OCI-LY3 (cell line): ENCODE results near the gene BPTF.
"Not testable (repeated sequence)": the region's sequence is repeated elsewhere in the genome, so short reads cannot be mapped to it uniquely, and the experiment has no call there.

Experiments used
- H2AFZ ChIP-seq: fragments of 200-600, 300-600 bp; shearing (Covaris generic); 2 replicates; pipeline ENCODE4 v1.6.0; 2014; ENCODE audit warnings: antibody characterized with exemption, low read depth, low read length
- H3K27ac ChIP-seq: fragments of 200-600, 300-600 bp; sonication (generic); 2 replicates; pipeline ENCODE4 v1.5.1; 2014; ENCODE audit warnings: mild to moderate bottlenecking, low read length, moderate library complexity, mixed read lengths
- H3K27me3 ChIP-seq: fragments of 200-600, 300-600 bp; sonication (generic); 2 replicates; pipeline ENCODE4 v1.6.1; 2014; ENCODE audit warnings: low read depth, low read length, mixed read lengths
- H3K36me3 ChIP-seq: fragments of 200-600, 300-600 bp; sonication (generic); replicated peaks from 2 replicates; pipeline ENCODE3; 2014; ENCODE audit warnings: low read depth, low read length, mixed read lengths
- H3K4me1 ChIP-seq: fragments of 300-600, 200-600 bp; sonication (generic); 2 replicates; pipeline ENCODE4 v1.6.1; 2014; ENCODE audit warnings: low read length, mixed read lengths
- H3K4me2 ChIP-seq: fragments of 200-600, 300-600 bp; sonication (generic); 2 replicates; pipeline ENCODE4 v1.6.1; 2014; ENCODE audit warnings: low read length, mixed read lengths
- H3K4me3 ChIP-seq: fragments of 300-600, 200-600 bp; sonication (generic); 2 replicates; pipeline ENCODE4 v1.5.1; 2014; ENCODE audit warnings: antibody characterized with exemption, mild to moderate bottlenecking, low read length, moderate library complexity
- H3K79me2 ChIP-seq: fragments of 300-600, 200-600 bp; shearing (Covaris generic); 2 replicates; pipeline ENCODE4 v1.6.1; 2014; ENCODE audit warnings: mild to moderate bottlenecking, low read length, mixed read lengths
- H3K9ac ChIP-seq: fragments of 300-600, 200-600 bp; shearing (Covaris generic); 2 replicates; pipeline ENCODE4 v1.6.0; 2014; ENCODE audit warnings: mild to moderate bottlenecking, low read length, moderate library complexity
- H3K9me3 ChIP-seq: fragments of 200-600, 300-600 bp; shearing (Covaris generic); 2 replicates; pipeline ENCODE4 v1.6.1; 2014; ENCODE audit warnings: low read length, mixed read lengths; ENCODE audit not compliant: insufficient read depth
- H4K20me1 ChIP-seq: fragments of 200-600, 300-600 bp; sonication (generic); 2 replicates; pipeline ENCODE4 v1.6.1; 2016; ENCODE audit warnings: low read length, mixed read lengths; ENCODE audit not compliant: insufficient read depth
- CTCF ChIP-seq: fragments of 200-600, 300-600 bp; sonication (generic); IDR thresholded peaks from 2 replicates; pipeline ENCODE4 v1.5.1; 2014; ENCODE audit warnings: antibody characterized with exemption, low read length, low read depth
- EZH2phosphoT487 ChIP-seq: fragments of 200-600 bp; shearing (Covaris generic); IDR thresholded peaks from 2 replicates; pipeline ENCODE4 v1.6.1; 2018; ENCODE audit warnings: antibody characterized with exemption, mixed run types, low read depth

BPTF gene

GRCh38 chr17:68011199-68011665, 185.9 kb downstream of the BPTF start:
- no peak overlapping the region for H3K4me3 ChIP-seq
- H3K27ac ChIP-seq: no peak overlapping the region

GRCh38 chr17:68013385-68013784, 188.1 kb downstream of the BPTF start:
- Histone ChIP-seq H3K79me2 (no peaks in the 10 kb centered on the region), H2AFZ (no peak overlapping the region), H3K4me2 (no peak overlapping the region), H4K20me1 (no peaks in the 10 kb centered on the region), H3K27ac (no peak overlapping the region), H3K4me1 (no peaks in the 10 kb centered on the region), H3K27me3 (no peaks in the 10 kb centered on the region; the same call in 1 of the 2 replicates), H3K36me3 (no peaks in the 10 kb centered on the region), H3K4me3 (no peak overlapping the region), H3K9ac (no peak overlapping the region), H3K9me3 (no peaks in the 10 kb centered on the region)
- TF ChIP-seq CTCF: no peak
- no peak for TF ChIP-seq EZH2phosphoT487

More at GRCh38 chr17:68011199-68011665, 185.9 kb downstream of the BPTF start:
- Histone ChIP-seq H3K79me2 (no peaks in the 10 kb centered on the region), H4K20me1 (no peaks in the 10 kb centered on the region), H3K36me3 (no peaks in the 10 kb centered on the region), H2AFZ (no peak overlapping the region), H3K9ac (no peak overlapping the region), H3K9me3 (no peaks in the 10 kb centered on the region), H3K27me3 (no peaks in the 10 kb centered on the region; the same call in 1 of the 2 replicates), H3K4me2 (no peak overlapping the region), H3K4me1 (no peaks in the 10 kb centered on the region)
- TF ChIP-seq CTCF: peak; percentile 53
- TF ChIP-seq EZH2phosphoT487: no peak

- TF ChIP-seq CTCF (no peak), EZH2phosphoT487 (no peak)
- no peaks in the 10 kb centered on the region for H3K9me3 ChIP-seq
- H3K79me2 ChIP-seq: no peaks in the 10 kb centered on the region
- no peaks in the 10 kb centered on the region; the same call in 1 of the 2 replicates for H3K27me3 ChIP-seq
- H3K36me3 ChIP-seq: no peaks in the 10 kb centered on the region
- H4K20me1 ChIP-seq: no peaks in the 10 kb centered on the region
- no peaks in the 10 kb centered on the region for H3K4me1 ChIP-seq
- H3K4me2 ChIP-seq: no peak overlapping the region
- no peak overlapping the region for H3K4me3 ChIP-seq
- no peak overlapping the region for H2AFZ ChIP-seq
- no peak overlapping the region for H3K27ac ChIP-seq
- H3K9ac ChIP-seq: no peak overlapping the region
These were observed 189.9 kb downstream of the BPTF start for GRCh38 chr17:68015081-68015723.

- no peak overlapping the region for H3K4me3 ChIP-seq
- TF ChIP-seq CTCF (no peak), EZH2phosphoT487 (no peak)
- H3K27me3 ChIP-seq: no peaks in the 10 kb centered on the region; the same call in 1 of the 2 replicates
- H3K36me3 ChIP-seq: no peaks in the 10 kb centered on the region
- no peak overlapping the region for H3K27ac ChIP-seq
- H3K9ac ChIP-seq: no peak overlapping the region
- H3K4me1 ChIP-seq: no peaks in the 10 kb centered on the region
- no peaks in the 10 kb centered on the region for H3K79me2 ChIP-seq
- H4K20me1 ChIP-seq: no peaks in the 10 kb centered on the region
- no peaks in the 10 kb centered on the region for H3K9me3 ChIP-seq
- H3K4me2 ChIP-seq: no peak overlapping the region
- no peak overlapping the region for H2AFZ ChIP-seq
These were observed 191.5 kb downstream of the BPTF start for GRCh38 chr17:68016838-68017237.

GRCh38 chr17:68018493-68018892, 193.2 kb downstream of the BPTF start:
- H3K4me2 ChIP-seq, H3K4me3 ChIP-seq, H3K27me3 ChIP-seq: not testable (repeated sequence)

More at GRCh38 chr17:68018493-68018892, 193.2 kb downstream of the BPTF start:
- not testable (repeated sequence) for H3K79me2 ChIP-seq, H3K4me1 ChIP-seq, H3K9me3 ChIP-seq, H2AFZ ChIP-seq, H3K27ac ChIP-seq, H4K20me1 ChIP-seq, H3K9ac ChIP-seq, H3K36me3 ChIP-seq
